A673 (cell line): ENCODE data around the gene FAM24B. TPM values are rescaled to one million over a fixed set of nuclear protein-coding genes. Genes with fewer than 3 reads are reported as not detected.
"Not testable (repeated sequence)": the region's sequence is repeated elsewhere in the genome, so short reads cannot be mapped to it uniquely, and the experiment has no call there.

Source experiments
- BruUV-seq: library from RNA; stranded (reverse); fragments of 400-500 nt; replicated peaks from 2 replicates; lab custom pipeline; 2021; lab: Mats Ljungman, UMichigan
- CTCF ChIA-PET: fragments of 300-600 bp; sonication (Branson Sonifier 250); formaldehyde crosslinking; loops from one replicate; lab custom pipeline; 2022; ENCODE audit warnings: antibody characterized with exemption; lab: Charles Lee
- POLR2A ChIA-PET: fragments of 300-600 bp; sonication (Branson Sonifier 250); formaldehyde crosslinking; loops from one replicate; lab custom pipeline; 2022; ENCODE audit warnings: antibody characterized with exemption; ENCODE audit not compliant: low non-redundant PET; lab: Charles Lee
- DNase-seq: peaks from one replicate; pipeline ENCODE4 v3.0.0-alpha.2; 2015; ENCODE audit warnings: low spot score
- H3K27ac ChIP-seq: fragments of 200-600 bp; sonication (generic); 2 replicates; pipeline ENCODE4 v1.5.1; 2016; ENCODE audit warnings: mixed run types, low read depth, mild to moderate bottlenecking, mixed read lengths, antibody characterized with exemption, low read length; ENCODE audit not compliant: poor library complexity, severe bottlenecking
- H3K27me3 ChIP-seq: fragments of 200-600 bp; sonication (generic); replicated peaks from 2 replicates; pipeline ENCODE4 v1.6.1; 2017; ENCODE audit warnings: mixed run types, low read depth, mild to moderate bottlenecking, mixed read lengths, antibody characterized with exemption, low read length; ENCODE audit not compliant: insufficient read depth, poor library complexity
- H3K36me3 ChIP-seq: fragments of 200-600 bp; sonication (generic); 2 replicates; pipeline ENCODE4 v1.6.1; 2016; ENCODE audit warnings: mixed run types, mild to moderate bottlenecking, mixed read lengths, antibody characterized with exemption, low read length; ENCODE audit not compliant: insufficient read depth, poor library complexity, severe bottlenecking
- H3K4me1 ChIP-seq: fragments of 200-600 bp; sonication (generic); 2 replicates; pipeline ENCODE4 v1.6.1; 2017; ENCODE audit warnings: mixed run types, mild to moderate bottlenecking, mixed read lengths, antibody characterized with exemption, low read length; ENCODE audit not compliant: insufficient read depth, poor library complexity, severe bottlenecking
- H3K4me3 ChIP-seq: fragments of 200-600 bp; sonication (generic); 2 replicates; pipeline ENCODE4 v1.5.1; 2016; ENCODE audit warnings: low read depth, mixed run types, mild to moderate bottlenecking, mixed read lengths, low read length; ENCODE audit not compliant: poor library complexity, severe bottlenecking
- H3K9me3 ChIP-seq: fragments of 200-600 bp; sonication (generic); 2 replicates; pipeline ENCODE4 v1.6.1; 2016; ENCODE audit warnings: mixed run types, low read depth, mild to moderate bottlenecking, mixed read lengths, antibody characterized with exemption, low read length; ENCODE audit not compliant: poor library complexity, severe bottlenecking
- CTCF ChIP-seq: fragments of 300-800, 200-600 bp; sonication (generic); conservative IDR thresholded peaks from 2 replicates; pipeline ENCODE4 v1.5.1; 2017; ENCODE audit warnings: low read depth, mild to moderate bottlenecking, antibody characterized with exemption, low read length, moderate library complexity, mixed read lengths
- EZH2 ChIP-seq: fragments of 200-600 bp; sonication (generic); IDR thresholded peaks from 2 replicates; pipeline ENCODE4 v1.6.1; 2017; ENCODE audit warnings: borderline replicate concordance, low read depth, mild to moderate bottlenecking, mixed read lengths, antibody characterized with exemption, low read length; ENCODE audit not compliant: poor library complexity, severe bottlenecking
- intact Hi-C: fragments of 100-400 bp; cut with micrococcal nuclease; formaldehyde crosslinking; loops from one replicate; pipeline ENCODE4 v1.10.0; 2022; ENCODE audit not compliant: unreplicated experiment
- total RNA-seq: library from RNA; stranded (reverse); gene quantifications from 2 replicates; pipeline ENCODE4 v1.2.3, GENCODE V29; 2021

FAM24B gene
- total RNA-seq, 1 experiment from 2014 or later: 7.0 TPM

- no peak within 1 kb of the TSS for H3K27ac ChIP-seq
- H3K27me3 ChIP-seq: no peaks in the 10 kb centered on the region
- no peaks in the 10 kb centered on the region for H3K36me3 ChIP-seq
- DNase-seq: no peak
- H3K4me3 ChIP-seq: no peak within 1 kb of the TSS
- no peaks in the 10 kb centered on the region for H3K4me1 ChIP-seq
- no peak for TF ChIP-seq EZH2
- no peak for TF ChIP-seq CTCF
- no TSS peak for BruUV-seq
- ChIA-PET CTCF (no interaction called here), POLR2A (no interaction called here)
- no peaks in the 10 kb centered on the region for H3K9me3 ChIP-seq
- intact Hi-C loops: no loop called here
These were observed 30.9 kb upstream of the FAM24B start, which contains the start of gene FAM24A for GRCh38 chr10:122910310-122910709. FAM24A (plus strand) TSS chr10:122910610; CDS start chr10:122911635, 1,025 bp downstream.

- CTCF ChIA-PET, H3K27ac ChIP-seq, intact Hi-C loops, DNase-seq, H3K36me3 ChIP-seq, H3K4me3 ChIP-seq, BruUV-seq, POLR2A ChIA-PET, H3K4me1 ChIP-seq, H3K9me3 ChIP-seq: not testable (repeated sequence)
- H3K27me3 ChIP-seq: peaks cover 18% of the 10 kb centered on the region
These were observed 24.5 kb upstream of the FAM24B start for GRCh38 chr10:122903861-122904260.

GRCh38 chr10:122894261-122894944, 15.0 kb upstream of the FAM24B start:
- Histone ChIP-seq H3K4me1 (no peaks in the 10 kb centered on the region), H3K4me3 (no peak overlapping the region), H3K27me3 (peaks cover 28% of the 10 kb centered on the region), H3K27ac (no peak overlapping the region), H3K9me3 (no peaks in the 10 kb centered on the region), H3K36me3 (no peaks in the 10 kb centered on the region)
- no peak for TF ChIP-seq EZH2
- no peak for TF ChIP-seq CTCF
- CTCF ChIA-PET: no interaction called here
- BruUV-seq: no TSS peak
- POLR2A ChIA-PET: interaction anchor here (0.7 kb wide), 1 partner anchor 1341 kb away, joined by 3 read pairs; no protein-coding TSS in a partner anchor
- intact Hi-C loops: no loop called here
- no peak for DNase-seq
